A204.1 (cell line): ENCODE measurements around the gene HCN2.

Experiments used
- FAIRE-seq: peaks from 2 replicates; lab custom pipeline; 2012; peaks lifted over from hg19 to GRCh38; lab: Jason Lieb, UNC

HCN2 gene

DNA sequence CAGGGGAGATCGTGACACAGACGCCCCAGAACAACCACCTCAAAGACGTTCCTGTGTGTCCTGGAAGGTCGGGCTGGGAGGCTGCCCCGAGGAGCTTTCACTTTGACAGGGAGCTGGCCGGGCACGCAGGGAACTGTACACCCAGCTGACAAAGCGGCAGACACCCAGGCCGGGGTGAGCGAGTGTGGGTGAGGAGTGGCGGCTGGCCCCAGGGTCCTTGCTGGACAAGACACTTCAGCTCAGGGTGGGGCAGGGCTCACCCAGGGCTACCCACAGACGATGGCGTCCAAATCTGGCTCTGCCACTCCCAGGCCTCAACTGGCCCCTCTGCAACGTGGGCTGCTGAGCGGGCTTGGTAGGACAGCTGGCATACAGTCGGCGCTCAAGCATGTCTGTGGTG lies 52.0 kb downstream of the HCN2 start:
- no peak for FAIRE-seq

- FAIRE-seq: no peak
Measured at GRCh38 chr19:642767-643727, 53.4 kb downstream of the HCN2 start.

DNA sequence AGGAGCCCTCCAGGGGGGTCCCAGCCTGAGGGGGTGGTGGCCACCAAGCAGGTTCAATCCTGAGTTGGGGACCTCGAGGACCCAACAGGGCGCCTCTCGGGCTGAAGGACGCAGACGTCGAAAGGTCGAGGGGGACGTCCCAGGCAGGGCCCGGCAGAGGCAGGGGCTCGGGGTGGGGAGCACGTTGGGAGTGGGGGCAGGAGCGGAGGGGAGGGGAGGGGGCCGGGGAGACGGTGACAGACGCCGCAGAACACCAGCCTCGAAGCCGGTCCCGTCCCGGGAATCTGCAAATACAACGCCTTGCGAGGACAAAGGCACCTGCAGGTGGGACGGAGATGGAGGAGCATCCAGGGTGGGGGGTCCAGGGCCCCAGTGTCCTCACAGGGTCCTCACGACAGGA lies 54.1 kb downstream of the HCN2 start:
- no peak for FAIRE-seq

GRCh38 chr19:644363-644762 lies 54.7 kb downstream of the HCN2 start:
- no peak for FAIRE-seq

DNA sequence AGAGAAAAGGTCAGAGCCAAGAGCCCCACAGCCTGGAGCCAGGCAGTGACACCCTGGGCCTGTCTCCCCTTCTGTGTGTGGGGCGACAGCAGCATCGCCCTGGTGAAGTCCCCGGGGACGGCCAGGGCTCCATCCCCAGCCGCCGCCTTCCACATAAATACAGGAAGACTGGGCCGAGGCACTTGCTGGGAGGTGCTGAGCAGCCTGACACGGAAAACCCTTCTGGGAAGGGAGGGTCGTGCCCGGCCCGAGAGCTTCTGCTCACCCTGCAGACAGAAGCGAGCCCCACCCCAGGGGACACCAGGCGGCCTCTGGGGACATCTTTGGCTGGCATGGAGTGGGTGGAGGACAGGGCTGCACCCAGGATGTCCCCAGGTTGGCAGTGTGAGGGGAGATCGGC lies 55.1 kb downstream of the HCN2 start:
- FAIRE-seq: no peak

- FAIRE-seq: no peak
Measured at GRCh38 chr19:645912-646778, 56.5 kb downstream of the HCN2 start.

DNA sequence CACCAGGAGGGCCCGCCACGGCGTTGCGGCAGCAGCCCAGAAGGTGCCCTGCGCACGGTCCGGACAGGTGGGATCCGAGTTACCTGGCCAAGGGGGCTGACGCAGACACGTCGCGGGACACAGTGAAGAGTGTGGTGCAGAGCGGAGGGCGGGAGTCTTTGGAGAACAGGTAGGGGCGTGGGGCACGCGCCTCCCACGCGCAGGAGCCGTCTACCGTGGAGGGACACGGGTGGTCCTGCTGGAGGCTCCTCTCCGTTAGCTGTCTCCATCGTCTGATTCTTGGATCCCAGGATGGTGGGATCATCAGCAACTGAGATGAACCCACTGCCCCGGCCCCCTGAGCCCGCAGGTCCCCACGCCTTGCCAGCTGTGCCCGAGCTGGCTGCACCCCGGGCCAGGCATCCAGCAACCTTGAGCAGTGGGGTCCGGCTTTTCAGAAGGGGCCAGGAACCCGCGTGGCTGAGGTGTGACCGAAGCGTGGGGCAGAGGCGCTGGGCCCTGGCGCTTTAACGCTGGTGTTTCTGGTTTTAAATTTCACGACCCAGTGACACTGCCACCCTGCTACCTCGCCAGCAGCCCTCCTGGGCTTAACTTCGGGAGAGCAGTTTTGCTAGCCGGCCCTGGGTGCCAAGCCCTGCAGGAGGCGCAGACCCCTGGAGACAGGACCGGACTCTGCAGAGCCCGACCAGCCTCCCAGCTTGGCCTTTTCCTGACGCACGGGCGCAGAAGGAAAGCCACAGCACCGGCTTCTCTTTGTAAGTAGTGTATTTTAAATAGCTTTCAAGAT lies 57.3 kb downstream of the HCN2 start:
- no peak for FAIRE-seq

DNA sequence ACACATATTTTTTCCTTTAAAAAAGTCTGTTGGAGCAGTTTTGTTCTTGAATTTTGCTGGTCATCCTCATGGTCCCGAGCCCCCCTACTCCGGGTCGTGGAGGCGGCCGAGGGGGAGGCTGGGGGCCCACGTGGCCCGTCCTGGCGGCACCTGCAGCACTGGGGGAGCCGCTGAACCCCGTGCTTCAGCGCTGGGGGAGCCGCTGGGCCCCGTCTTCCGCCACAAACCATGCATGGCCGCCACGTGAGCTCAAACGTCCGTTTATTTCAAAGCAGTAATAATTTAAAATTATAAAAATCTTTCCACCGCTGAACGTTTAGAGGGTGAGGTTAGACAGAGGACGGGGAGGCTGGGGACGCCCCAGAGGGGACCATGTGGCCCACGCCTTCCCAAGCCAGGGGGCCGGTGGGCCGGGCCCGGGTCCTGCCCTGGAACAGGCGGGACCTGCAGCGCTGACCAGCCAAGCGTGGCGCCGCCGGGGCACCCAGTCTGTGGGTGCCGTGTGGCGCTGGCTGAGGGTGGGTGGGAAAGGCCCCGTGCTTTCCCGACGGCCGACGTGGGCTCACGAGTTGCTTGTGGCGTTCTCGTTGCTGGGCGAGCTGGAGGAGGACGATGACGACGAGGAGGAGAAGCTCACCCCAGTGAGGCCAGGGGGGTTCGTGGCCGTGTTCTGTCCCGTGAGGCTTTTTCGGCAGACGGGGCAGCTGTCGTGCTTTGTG lies 58.0 kb downstream of the HCN2 start:
- no peak for FAIRE-seq

GRCh38 chr19:648305-648704 lies 58.6 kb downstream of the HCN2 start:
- no peak for FAIRE-seq

DNA sequence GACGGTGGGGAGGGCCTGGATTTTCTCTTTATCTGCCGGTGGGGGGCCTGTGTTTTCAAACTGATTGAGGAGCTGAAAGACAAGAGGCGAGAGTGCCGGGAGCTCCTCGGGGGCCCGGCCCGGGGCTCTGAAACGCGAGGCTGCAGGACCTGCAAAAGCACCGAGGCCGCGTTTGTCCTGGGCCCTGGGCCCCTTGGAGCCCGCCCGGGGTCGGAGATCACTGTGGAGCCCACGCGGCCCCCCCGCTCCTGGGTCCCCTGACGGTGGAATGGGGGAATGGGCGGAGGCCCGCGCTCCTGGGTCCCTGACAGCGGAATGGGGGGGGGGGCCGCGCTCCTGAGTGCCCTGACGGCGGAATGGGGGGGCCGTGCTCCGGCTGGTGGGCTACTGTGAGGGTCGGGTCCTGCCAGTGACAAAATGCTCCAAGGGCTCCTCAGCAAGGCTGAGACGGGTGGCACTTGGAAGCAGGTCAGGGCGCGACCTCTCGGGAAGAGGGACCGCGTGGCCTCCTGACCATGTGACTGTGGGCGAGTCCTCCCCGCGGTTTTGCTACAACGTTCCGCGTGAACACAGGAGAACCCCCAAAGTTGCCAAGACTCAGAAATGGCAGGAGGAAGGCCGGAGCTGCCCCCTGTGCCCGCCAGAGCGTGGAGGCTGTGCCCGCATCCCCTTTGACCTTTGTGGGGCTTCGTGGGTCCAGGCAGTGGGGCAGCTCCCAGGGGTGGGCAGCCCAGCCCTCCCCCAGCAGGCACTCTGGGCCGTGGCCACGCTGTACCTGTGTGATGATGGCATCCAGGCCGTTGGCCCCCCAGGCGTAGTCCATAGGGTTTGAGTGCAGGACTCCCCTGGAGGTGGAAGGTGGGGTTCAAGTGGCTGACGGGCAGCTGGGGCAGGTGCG lies 59.5 kb downstream of the HCN2 start:
- no peak for FAIRE-seq

DNA sequence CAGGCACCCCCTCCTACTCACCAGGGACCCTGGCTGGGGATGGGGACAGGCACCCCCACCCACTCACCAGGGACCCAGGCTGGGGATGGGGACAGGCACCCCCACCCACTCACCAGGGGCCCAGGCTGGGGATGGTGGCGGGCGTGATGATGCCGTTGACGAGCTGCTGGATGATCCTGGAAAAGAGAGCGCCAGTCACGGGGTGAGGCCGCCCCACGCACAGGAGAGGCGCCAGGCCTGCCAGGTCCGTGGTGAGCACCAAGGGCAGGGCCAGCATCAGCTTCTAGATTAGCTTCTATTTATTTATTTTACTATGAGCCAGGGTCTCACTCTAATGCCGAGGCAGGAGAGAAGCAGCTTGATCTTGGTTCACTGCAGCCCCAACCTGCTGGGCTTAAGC lies 60.4 kb downstream of the HCN2 start:
- FAIRE-seq: no peak

DNA sequence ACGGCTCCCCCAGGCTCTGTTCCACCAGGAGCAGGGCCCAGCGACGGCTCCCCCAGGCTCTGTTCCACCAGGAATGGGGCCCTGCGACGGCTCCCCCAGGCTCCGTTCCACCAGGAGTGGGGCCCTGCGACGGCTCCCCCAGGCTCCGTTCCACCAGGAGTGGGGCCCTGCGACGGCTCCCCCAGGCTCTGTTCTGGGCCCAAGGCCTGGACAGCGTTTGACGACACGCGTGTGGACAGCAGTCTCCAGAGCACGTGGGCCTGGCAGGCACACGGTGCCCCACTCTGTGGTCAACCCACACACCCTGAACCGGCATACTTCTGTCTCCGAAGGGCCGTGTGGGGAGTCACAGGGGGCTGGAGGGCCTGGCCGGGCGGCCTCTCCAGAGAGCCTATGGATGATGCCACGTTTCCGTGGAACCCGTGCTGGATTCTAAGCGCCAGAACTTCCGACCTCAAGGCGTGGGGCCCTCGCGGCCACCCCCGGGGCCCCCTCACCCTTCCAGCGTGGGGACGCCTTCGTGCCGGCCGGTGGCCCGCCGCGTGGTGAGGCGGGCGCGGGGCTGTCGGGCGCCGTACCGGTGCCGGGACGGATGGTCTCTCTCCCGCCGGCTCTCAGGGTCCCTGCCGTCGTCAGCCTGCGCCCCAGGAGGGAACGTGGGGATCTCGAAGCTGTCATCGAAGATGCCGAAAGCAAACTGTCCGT lies 61.6 kb downstream of the HCN2 start:
- FAIRE-seq: no peak

DNA sequence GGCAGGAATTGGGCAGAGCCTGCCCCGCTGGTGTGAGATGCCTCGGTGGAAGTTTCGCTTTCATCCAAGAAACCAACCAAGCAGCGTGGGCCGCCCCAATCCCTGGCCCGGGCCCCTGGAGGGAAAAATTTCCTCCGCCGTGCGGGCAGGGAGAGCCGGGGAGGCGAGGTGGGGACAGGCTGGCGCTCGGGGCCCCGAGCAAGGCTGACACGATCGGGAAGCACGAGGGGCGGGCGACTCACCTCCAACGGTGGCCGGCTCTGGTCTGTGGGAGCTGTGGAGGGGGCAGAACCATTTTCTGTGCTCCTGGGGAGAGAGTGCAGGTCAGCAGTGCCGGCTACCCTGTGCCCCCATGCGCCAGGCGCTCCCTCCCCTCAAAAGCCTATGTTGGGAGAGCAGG lies 62.3 kb downstream of the HCN2 start:
- no peak for FAIRE-seq

- FAIRE-seq: no peak
Measured at GRCh38 chr19:652467-653389, 63.0 kb downstream of the HCN2 start.

DNA sequence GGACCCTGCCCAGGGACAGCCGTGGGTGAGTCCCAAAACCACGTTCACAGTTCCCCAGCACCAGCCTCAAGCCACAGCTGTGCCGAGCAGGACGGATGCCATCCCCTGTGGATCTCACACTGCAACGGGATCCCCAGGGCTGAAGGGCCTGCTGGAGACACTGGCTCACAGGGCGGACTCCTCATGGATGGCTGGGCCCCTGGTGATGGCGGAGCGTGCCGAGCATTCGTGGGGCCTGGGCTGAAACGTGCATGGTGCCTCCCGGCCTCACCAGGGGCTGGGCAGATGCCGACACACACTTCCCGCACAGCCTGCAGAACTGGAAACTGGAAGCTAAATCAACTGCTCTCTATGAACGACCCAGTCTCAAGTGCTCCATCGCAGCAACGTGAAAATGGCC lies 63.7 kb downstream of the HCN2 start:
- no peak for FAIRE-seq

DNA sequence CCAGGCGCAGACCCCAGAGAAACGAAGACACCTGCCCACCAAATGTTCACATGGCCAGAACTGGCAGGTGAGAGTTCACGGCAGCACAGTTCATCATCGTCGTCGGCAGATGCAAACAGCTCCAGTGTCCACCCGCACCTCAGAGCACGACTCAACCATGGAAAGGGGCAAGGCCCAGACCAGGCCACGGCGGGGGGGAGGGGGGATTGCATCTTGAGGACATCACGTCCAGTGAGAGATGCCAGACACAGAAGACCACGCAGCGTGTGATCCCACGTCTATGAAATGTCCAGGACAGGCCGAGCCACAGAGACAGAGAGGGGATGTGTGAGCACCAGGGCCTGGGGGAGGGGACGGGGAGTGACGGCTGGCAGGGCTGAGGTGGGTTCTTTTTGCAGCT lies 66.0 kb downstream of the HCN2 start:
- FAIRE-seq: no peak

DNA sequence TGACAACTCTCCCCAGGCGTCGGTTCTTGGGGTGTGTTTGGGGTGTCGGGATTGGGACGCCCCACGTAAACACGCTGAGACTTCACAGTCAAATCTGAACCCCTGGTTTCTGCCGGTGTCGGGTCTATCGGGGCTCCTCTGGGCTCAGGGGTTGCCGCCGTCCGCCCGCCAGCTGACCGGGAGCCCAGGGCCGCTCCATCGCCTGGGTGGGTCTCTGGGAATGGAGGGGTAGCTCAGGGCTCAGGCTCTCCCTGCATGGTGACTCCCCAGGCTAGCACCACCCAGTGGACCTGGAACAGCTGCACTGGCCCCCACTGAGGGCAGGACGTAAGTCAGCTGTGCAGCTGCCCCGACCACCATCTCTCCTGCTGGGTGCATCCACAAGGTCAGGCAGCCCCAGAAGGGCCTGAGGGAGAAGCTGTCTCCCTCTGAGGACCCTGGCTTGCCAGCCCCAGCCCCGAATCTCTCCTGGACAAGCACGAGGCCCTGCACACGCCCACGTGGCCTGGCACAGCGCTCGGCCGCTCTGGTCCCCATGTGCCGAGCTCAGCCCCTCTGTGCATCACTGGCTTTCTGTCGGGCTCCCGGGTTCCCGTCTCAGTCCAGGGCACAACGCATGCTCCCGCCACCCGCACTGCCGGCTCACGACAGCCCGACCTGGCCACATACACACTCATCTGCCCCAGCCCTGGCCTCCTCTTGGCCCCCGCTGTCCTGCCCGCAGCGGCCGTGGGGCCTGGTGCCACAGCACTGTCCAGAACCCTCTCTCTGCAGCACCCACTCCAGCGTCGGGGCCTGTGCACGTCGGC lies 67.3 kb downstream of the HCN2 start:
- FAIRE-seq: no peak

DNA sequence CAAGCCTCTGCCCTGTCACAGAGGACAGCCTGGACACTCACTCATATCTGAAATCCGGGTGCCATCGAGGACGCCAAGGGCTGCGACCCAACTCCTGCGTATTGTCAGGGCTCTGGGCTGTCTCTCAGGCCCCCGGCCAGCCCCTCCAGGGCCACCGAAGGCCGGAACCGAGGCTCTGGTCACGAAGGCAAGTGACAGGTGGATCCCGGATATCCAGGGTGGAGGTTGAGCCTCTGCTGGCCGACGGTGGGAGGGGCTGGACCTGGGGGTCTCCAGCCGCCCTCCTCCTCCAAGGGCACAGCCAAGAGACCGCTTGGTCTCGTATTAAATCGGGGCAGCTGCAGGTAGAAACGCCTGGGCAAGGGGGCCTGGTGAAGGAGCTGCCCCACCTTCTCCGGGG lies 67.9 kb downstream of the HCN2 start:
- no peak for FAIRE-seq
